ENCODE measurements around the gene GPC6. TPM values are rescaled to one million over a fixed set of nuclear protein-coding genes. Genes with fewer than 3 reads are reported as not detected.

GPC6 gene
- total RNA-seq, 6 donors from 2014 or later = 1.3 to 7.3 (median 3.4) TPM

DNA sequence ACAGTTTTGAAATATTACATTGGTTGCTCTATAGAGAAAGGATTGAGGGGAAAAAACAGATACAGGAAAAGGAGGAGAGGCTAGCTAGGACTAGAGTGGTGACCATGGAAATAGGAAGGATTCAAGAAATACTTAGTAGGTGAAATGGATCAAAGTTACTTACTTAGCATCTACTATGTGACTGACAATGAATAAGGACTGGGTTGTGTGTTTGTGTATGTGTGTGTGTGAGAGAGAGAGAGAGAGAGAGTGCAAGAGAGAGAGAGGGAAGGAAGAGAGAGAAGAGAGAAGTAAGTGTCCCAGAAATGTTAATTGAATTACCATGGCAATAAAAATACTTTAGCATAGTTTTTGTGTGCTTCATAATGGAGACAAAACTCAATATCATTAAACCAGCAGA is 7.9 kb downstream of the GPC6 start:
- no peak for TF ChIP-seq EP300 (IDR thresholded peaks at IDR 0.05)
- TF ChIP-seq, protein P1, sequence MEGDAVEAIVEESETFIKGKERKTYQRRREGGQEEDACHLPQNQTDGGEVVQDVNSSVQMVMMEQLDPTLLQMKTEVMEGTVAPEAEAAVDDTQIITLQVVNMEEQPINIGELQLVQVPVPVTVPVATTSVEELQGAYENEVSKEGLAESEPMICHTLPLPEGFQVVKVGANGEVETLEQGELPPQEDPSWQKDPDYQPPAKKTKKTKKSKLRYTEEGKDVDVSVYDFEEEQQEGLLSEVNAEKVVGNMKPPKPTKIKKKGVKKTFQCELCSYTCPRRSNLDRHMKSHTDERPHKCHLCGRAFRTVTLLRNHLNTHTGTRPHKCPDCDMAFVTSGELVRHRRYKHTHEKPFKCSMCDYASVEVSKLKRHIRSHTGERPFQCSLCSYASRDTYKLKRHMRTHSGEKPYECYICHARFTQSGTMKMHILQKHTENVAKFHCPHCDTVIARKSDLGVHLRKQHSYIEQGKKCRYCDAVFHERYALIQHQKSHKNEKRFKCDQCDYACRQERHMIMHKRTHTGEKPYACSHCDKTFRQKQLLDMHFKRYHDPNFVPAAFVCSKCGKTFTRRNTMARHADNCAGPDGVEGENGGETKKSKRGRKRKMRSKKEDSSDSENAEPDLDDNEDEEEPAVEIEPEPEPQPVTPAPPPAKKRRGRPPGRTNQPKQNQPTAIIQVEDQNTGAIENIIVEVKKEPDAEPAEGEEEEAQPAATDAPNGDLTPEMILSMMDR (IDR thresholded peaks at IDR 0.05) = no peak
- DNase-seq (no peak), ATAC-seq (ENCODE audit: low FRiP score in 2 of 2) (no peak)
- H3K9me3 ChIP-seq = peaks cover 0 to 13% (median 2%) of the 10 kb centered on the region in 4 donors
- H3K27me3 ChIP-seq = no peaks in the 10 kb centered on the region
- H3K4me3 ChIP-seq = no peak overlapping the region
- no peaks in the 10 kb centered on the region for H3K4me1 ChIP-seq
- no peak overlapping the region for H3K27ac ChIP-seq
- H3K36me3 ChIP-seq = no peaks in the 10 kb centered on the region

DNA sequence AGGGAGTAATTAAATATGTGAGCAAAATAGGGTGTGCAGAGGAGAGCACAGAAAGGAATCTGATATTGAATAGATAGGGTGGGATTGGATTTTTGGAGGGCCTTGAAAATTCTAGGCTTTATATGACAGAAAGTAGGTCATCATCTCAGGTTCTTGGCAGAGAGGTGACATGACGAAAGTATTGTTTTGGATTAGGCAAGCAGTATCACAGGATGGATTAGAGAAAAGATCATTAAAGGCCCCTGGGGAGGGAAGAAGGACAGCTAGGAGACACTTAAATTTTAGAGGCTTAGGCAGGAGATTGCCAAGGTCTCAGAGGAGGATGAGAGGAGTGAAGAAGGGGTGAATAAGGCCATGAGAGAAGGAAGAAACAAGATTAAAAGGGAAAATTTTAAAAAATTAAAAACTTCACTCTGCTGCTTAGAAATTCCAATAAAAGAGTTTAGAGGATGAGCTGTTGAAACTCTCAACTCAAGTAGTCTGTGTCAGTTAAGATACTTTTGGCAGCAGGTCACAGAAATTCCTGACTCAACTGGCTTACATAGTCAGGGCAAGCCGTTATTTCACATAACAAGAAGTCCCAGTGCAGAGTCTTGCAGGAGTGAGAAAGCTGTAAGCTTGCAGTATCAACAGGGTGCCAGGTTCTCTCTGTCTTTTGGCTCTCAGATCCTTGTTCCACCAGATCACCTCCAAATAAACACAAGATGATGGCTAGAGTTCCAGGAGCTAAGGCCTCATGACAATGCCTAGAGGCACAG is 8.8 kb downstream of the GPC6 start:
- TF ChIP-seq, protein P1 (IDR thresholded peaks at IDR 0.05) = no peak
- no peak for TF ChIP-seq POLR2AphosphoS5 (IDR thresholded peaks at IDR 0.05)
- no peak for TF ChIP-seq POLR2A (IDR thresholded peaks at IDR 0.05)
- no peak for TF ChIP-seq EP300 (IDR thresholded peaks at IDR 0.05)
- no peak overlapping the region for H3K27ac ChIP-seq
- no peaks in the 10 kb centered on the region for H3K4me1 ChIP-seq
- WGBS, 2 donors = 62 to 75% methylated on average over 2 of the region's 2 CpGs
- ATAC-seq (ENCODE audit: low FRiP score in 2 of 2) (peak in 1 of 2 donors; percentile 87), DNase-seq (no peak)
- no peaks in the 10 kb centered on the region for H3K27me3 ChIP-seq
- H3K4me3 ChIP-seq = no peak overlapping the region
- H3K36me3 ChIP-seq = no peaks in the 10 kb centered on the region
- peaks cover 0 to 13% (median 4%) of the 10 kb centered on the region in 4 donors for H3K9me3 ChIP-seq

DNA sequence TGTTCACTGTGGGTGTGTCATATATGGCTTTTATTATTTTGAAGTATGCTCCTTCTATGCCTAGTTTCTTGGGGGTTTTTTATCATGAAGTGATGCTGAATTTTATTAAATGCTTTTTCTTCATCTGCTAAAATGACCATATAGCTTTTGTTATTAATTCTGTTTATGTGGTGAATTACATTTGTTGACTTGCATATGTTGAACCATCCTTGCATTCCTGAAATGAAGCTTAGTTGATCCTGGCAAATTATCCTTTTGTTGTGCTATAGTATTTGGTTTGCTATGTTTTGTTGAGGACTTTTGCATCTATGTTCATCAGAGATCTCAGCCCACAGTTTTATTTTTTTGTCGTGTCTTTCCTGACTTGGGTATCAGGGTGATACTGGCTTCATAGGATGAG is 12.1 kb downstream of the GPC6 start:
- Histone ChIP-seq H3K27me3 (no peaks in the 10 kb centered on the region), H3K4me1 (no peaks in the 10 kb centered on the region), H3K36me3 (no peaks in the 10 kb centered on the region), H3K4me3 (no peak overlapping the region), H3K27ac (no peak overlapping the region), H3K9me3 (peaks cover 0 to 13% (median 4%) of the 10 kb centered on the region in 4 donors)
- TF ChIP-seq EP300 (IDR thresholded peaks at IDR 0.05) (no peak), POLR2A (IDR thresholded peaks at IDR 0.05) (no peak), POLR2AphosphoS5 (IDR thresholded peaks at IDR 0.05) (no peak)
- TF ChIP-seq, protein P1 (IDR thresholded peaks at IDR 0.05) = no peak
- WGBS, 2 donors = 88 to 95% methylated on average over 1 of the region's 1 CpG
- DNase-seq = no peak
- no peak for ATAC-seq (ENCODE audit: low FRiP score in 2 of 2)

DNA sequence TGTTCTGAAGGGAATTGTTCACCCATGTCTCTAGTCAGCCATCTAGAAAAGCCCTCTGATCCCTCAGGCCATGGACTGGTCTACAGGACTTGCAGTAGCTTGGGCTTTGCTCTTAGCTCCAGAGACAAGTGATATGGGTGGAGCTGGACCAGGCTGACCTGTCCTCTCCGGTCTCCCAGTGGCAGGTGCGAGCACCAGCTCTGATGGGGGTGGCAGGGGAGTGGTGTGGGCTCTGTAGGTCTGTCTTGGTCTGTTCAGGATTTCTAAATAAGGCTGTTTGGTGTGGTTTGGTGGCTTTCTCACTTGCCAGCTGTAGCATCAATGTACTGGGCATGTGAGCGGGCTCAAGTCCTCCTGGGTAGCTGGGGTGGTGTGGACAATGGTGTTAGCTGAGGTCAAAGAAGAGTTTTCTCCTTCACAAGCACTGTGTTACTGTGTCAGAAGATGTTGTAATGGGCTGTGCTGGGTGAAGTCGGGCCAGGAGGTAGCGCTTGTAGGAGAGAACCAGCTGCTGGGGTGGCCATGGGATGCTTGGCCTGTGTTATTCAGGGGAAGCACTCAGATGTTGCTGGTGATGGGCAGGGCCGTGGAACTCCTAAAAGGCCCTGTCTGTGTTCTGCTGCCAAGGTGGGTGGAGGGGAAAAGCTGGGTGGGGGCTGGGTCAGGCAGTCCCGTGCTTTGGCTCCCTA is 16.9 kb downstream of the GPC6 start:
- peaks cover 0 to 5% (median 3%) of the 10 kb centered on the region in 4 donors for H3K9me3 ChIP-seq
- ATAC-seq (ENCODE audit: low FRiP score in 2 of 2) (peak; percentile 30 to 42), DNase-seq (no peak)
- 67 to 75% methylated on average over 4 to 7 of the region's 7 CpGs for WGBS, 2 donors
- H3K27ac ChIP-seq = no peak overlapping the region
- H3K27me3 ChIP-seq = no peaks in the 10 kb centered on the region
- H3K4me1 ChIP-seq = no peaks in the 10 kb centered on the region
- no peaks in the 10 kb centered on the region for H3K36me3 ChIP-seq
- peak overlapping the region in 1 of 4 donors; percentile 31 for H3K4me3 ChIP-seq
- no peak for TF ChIP-seq POLR2AphosphoS5 (IDR thresholded peaks at IDR 0.05)

DNA sequence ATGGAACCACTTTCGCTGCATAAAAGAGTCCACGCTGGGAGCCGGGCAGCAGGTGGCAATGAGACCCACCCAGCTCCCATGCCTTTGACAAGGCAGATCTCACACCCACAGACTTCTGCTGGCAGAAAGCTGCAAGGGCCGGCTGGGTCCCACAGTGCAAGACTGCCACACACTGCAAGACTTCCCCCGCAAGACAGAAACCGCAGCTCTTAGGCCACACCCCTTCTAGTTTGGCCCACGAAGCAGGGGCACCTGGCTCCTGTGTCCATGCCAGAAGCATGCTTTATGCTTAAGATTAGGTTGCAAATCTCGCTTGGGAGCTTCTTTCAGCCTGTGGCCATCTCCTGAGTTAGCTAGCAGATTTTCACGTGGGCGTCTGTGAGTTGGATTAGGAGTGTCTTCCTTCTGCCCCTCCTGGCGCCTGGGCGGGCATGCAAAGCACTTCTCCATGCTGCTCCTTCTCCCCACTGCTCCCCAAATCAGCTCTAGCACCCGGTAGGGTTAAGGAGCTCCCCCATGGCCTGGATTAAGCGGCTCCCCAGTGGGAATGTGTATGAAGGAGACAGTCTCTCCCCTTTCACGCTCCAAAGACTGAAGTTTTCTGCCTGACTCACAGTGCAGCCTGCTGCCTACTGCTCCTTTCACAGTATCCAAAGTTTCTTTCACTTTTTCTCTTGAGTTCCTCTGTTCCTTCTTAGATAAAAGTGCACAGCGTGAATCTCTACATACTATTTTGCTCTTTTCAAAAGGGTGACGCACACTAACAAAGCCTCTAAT is 17.7 kb downstream of the GPC6 start:
- WGBS, 2 donors = 57 to 66% methylated on average over 7 to 15 of the region's 17 CpGs
- H3K27me3 ChIP-seq = no peaks in the 10 kb centered on the region
- DNase-seq (no peak), ATAC-seq (ENCODE audit: low FRiP score in 2 of 2) (peak; percentile 9 to 72)
- no peaks in the 10 kb centered on the region for H3K4me1 ChIP-seq
- peaks cover 0 to 4% (median 0%) of the 10 kb centered on the region in 4 donors for H3K9me3 ChIP-seq
- peak overlapping the region in 3 of 4 donors; percentile 10 to 31 (median 28) for H3K4me3 ChIP-seq
- no peaks in the 10 kb centered on the region for H3K36me3 ChIP-seq
- no peak overlapping the region for H3K27ac ChIP-seq
- TF ChIP-seq POLR2AphosphoS5 (IDR thresholded peaks at IDR 0.05) (no peak), EP300 (IDR thresholded peaks at IDR 0.05) (no peak), POLR2A (IDR thresholded peaks at IDR 0.05) (no peak)
- TF ChIP-seq, protein P1 (IDR thresholded peaks at IDR 0.05) = no peak
